HCT116 (cell line): ENCODE measurements around the gene NTNG1. TPM values are rescaled to one million over a fixed set of nuclear protein-coding genes. Genes with fewer than 3 reads are reported as not detected.

ENCODE experiments used
- ATAC-seq: fragments of 200-7000 bp; cut with Tn5 transposase; 2 replicates; pipeline ENCODE4 v1.9.1; 2020; ENCODE audit warnings: mild to moderate bottlenecking, moderate library complexity
- BruUV-seq: library from RNA; stranded (reverse); fragments of 400-500 nt; replicated peaks from 2 replicates; lab custom pipeline; 2021; lab: Mats Ljungman, UMichigan
- CTCF ChIA-PET: fragments of 300-600 bp; sonication (Branson Sonifier 250); formaldehyde crosslinking; loops from one replicate; lab custom pipeline; 2021; ENCODE audit warnings: antibody characterized with exemption; lab: Charles Lee
- POLR2A ChIA-PET: fragments of 300-600, 350-600 bp; sonication (Branson Sonifier 250); formaldehyde crosslinking; loops from one replicate; lab custom pipeline; 2021; ENCODE audit warnings: antibody characterized with exemption; lab: Charles Lee
- RAD21 ChIA-PET, 2 experiments: fragments of 300-600 bp; sonication (Branson Sonifier 250); formaldehyde crosslinking; loops; one replicate each; lab custom pipeline; 2023; ENCODE audit warnings: low total read pairs in 2 of 2; ENCODE audit not compliant: uncharacterized antibody in 2 of 2, unreplicated experiment in 2 of 2, low non-redundant PET in 1 of 2; lab: Charles Lee
- DNase-seq: peaks from one replicate; pipeline ENCODE4 v3.0.0-alpha.2; 2010; ENCODE audit warnings: low read depth, low spot score
- H2AFZ ChIP-seq: fragments of 200-600 bp; shearing (Covaris generic), sonication (generic); 2 replicates; pipeline ENCODE4 v1.6.1; 2017; ENCODE audit warnings: low read depth, mixed run types, mixed read lengths, antibody characterized with exemption, low read length; ENCODE audit not compliant: poor library complexity, severe bottlenecking
- H3K27ac ChIP-seq: 2 replicates; pipeline ENCODE4 v1.5.1; 2012; ENCODE audit warnings: low read depth, low read length
- H3K27me3 ChIP-seq: fragments of 200-600 bp; sonication (generic); 2 replicates; pipeline ENCODE4 v1.6.1; 2016; ENCODE audit warnings: mixed run types, low read length, mixed read lengths; ENCODE audit not compliant: insufficient read depth
- H3K36me3 ChIP-seq, 2 experiments: fragments of 200-500 bp in 1 of 2; fragments of 200-600 bp in 1 of 2; sonication (Bioruptor generic) in 1 of 2; sonication (generic) in 1 of 2; 2 replicates each; pipeline versions ENCODE4 v1.5.1 to v1.6.1; 2014 to 2016; ENCODE audit warnings: low read length in 2 of 2, inconsistent platforms in 1 of 2, mixed read lengths in 1 of 2, mixed run types in 1 of 2; ENCODE audit not compliant: insufficient read depth in 2 of 2, control insufficient read depth in 1 of 2
- H3K4me1 ChIP-seq, 2 experiments: fragments of 200-600 bp in 1 of 2; sonication (generic) in 1 of 2; 2 replicates each; pipeline versions ENCODE4 v1.5.1 to v1.6.1; 2012 to 2017; ENCODE audit warnings: low read length in 2 of 2, inconsistent platforms in 1 of 2, mild to moderate bottlenecking in 1 of 2, mixed read lengths in 1 of 2, mixed run types in 1 of 2, moderate library complexity in 1 of 2; ENCODE audit not compliant: insufficient read depth in 2 of 2, control insufficient read depth in 1 of 2
- H3K4me2 ChIP-seq: fragments of 200-600 bp; sonication (generic); 2 replicates; pipeline ENCODE4 v1.6.1; 2017; ENCODE audit warnings: mixed run types, low read length, mixed read lengths
- H3K4me3 ChIP-seq, 2 experiments: fragments of 200-600 bp in 1 of 2; sonication (generic) in 1 of 2; replicated peaks in 1 of 2; 2 replicates each; pipeline ENCODE4 v1.5.1; 2011 to 2016; ENCODE audit warnings: low read length in 2 of 2, control low read depth in 1 of 2, low read depth in 1 of 2, mild to moderate bottlenecking in 1 of 2, mixed read lengths in 1 of 2, mixed run types in 1 of 2
- H3K79me2 ChIP-seq: fragments of 200-600 bp; sonication (generic); 2 replicates; pipeline ENCODE4 v1.6.1; 2017; ENCODE audit warnings: mild to moderate bottlenecking, mixed run types, low read length, moderate library complexity, mixed read lengths; ENCODE audit not compliant: insufficient read depth
- H3K9ac ChIP-seq: fragments of 200-600 bp; sonication (generic); 2 replicates; pipeline ENCODE4 v1.6.1; 2016; ENCODE audit warnings: low read length, mixed read lengths
- H3K9me2 ChIP-seq: fragments of 200-600 bp; sonication (generic), shearing (Covaris generic); 2 replicates; pipeline ENCODE4 v1.6.1; 2017; ENCODE audit warnings: mixed run types, mild to moderate bottlenecking, moderate library complexity; ENCODE audit not compliant: insufficient read depth
- H3K9me3 ChIP-seq, 2 experiments: fragments of 200-500 bp in 1 of 2; fragments of 200-600 bp in 1 of 2; sonication (Bioruptor generic) in 1 of 2; sonication (generic) in 1 of 2; 2 replicates each; pipeline ENCODE4 v1.6.1; 2014 to 2017; ENCODE audit warnings: low read length in 2 of 2, mixed read lengths in 2 of 2, inconsistent platforms in 1 of 2, low read depth in 1 of 2, mild to moderate bottlenecking in 1 of 2, mixed run types in 1 of 2, moderate library complexity in 1 of 2; ENCODE audit not compliant: control insufficient read depth in 1 of 2, insufficient read depth in 1 of 2
- H4K20me1 ChIP-seq: fragments of 200-600 bp; sonication (generic), shearing (Covaris generic); 2 replicates; pipeline ENCODE4 v1.6.1; 2017; ENCODE audit warnings: mixed run types, mild to moderate bottlenecking, moderate library complexity; ENCODE audit not compliant: insufficient read depth
- ATF3 ChIP-seq: IDR thresholded peaks from 2 replicates; pipeline ENCODE4 v1.6.1; 2012
- CBX3 ChIP-seq: IDR thresholded peaks from 2 replicates; pipeline ENCODE4 v1.6.1; 2012; ENCODE audit warnings: low read depth
- CEBPB ChIP-seq: IDR thresholded peaks from 2 replicates; pipeline ENCODE4 v1.6.1; 2012; ENCODE audit warnings: low read depth
- EGR1 ChIP-seq: IDR thresholded peaks from 2 replicates; pipeline ENCODE4 v1.6.1; 2012; ENCODE audit warnings: low read depth
- ELF1 ChIP-seq: IDR thresholded peaks from 2 replicates; pipeline ENCODE4 v1.6.1; 2012; ENCODE audit warnings: low read depth, borderline replicate concordance
- EZH2 ChIP-seq: fragments of 200-600 bp; sonication (generic); IDR thresholded peaks from 2 replicates; pipeline ENCODE4 v1.6.1; 2017; ENCODE audit warnings: antibody characterized with exemption, mixed run types
- FOSL1 ChIP-seq: IDR thresholded peaks from 2 replicates; pipeline ENCODE4 v1.6.1; 2012; ENCODE audit warnings: low read depth
- POLR2A ChIP-seq: IDR thresholded peaks from 2 replicates; pipeline ENCODE4 v1.7.0; 2011; ENCODE audit warnings: borderline replicate concordance; ENCODE audit not compliant: insufficient read depth, insufficient read length; ENCODE audit errors: extremely low read depth
- POLR2AphosphoS5 ChIP-seq: IDR thresholded peaks from 2 replicates; pipeline ENCODE4 v1.6.1; 2011; ENCODE audit warnings: mild to moderate bottlenecking, low read depth, low read length, moderate library complexity
- RAD21 ChIP-seq: IDR thresholded peaks from 2 replicates; pipeline ENCODE4 v1.6.1; 2012; ENCODE audit warnings: low read depth, mild to moderate bottlenecking
- REST ChIP-seq: IDR thresholded peaks from 2 replicates; pipeline ENCODE4 v1.6.1; 2012; ENCODE audit warnings: low read depth
- SP1 ChIP-seq: IDR thresholded peaks from 2 replicates; pipeline ENCODE4 v1.6.1; 2012; ENCODE audit warnings: low read depth
- SRF ChIP-seq: IDR thresholded peaks from 2 replicates; pipeline ENCODE4 v1.6.1; 2012; ENCODE audit warnings: low read depth
- TCF7L2 ChIP-seq: IDR thresholded peaks from 2 replicates; pipeline ENCODE4 v1.7.0; 2011; ENCODE audit warnings: borderline replicate concordance, inconsistent platforms; ENCODE audit not compliant: insufficient read depth, insufficient read length; ENCODE audit errors: extremely low read depth
- YY1 ChIP-seq: IDR thresholded peaks from 2 replicates; pipeline ENCODE4 v1.6.1; 2011; ENCODE audit warnings: low read length, low read depth, moderate library complexity, mild to moderate bottlenecking; ENCODE audit not compliant: insufficient replicate concordance; ENCODE audit errors: extremely low read depth
- ZFX ChIP-seq: fragments of 450-650 bp; IDR thresholded peaks from 2 replicates; pipeline ENCODE4 v1.6.1; 2017
- ZNF274 ChIP-seq: fragments of 200-500 bp; sonication (Bioruptor generic); IDR thresholded peaks from 2 replicates; pipeline ENCODE4 v1.6.1; 2014; ENCODE audit warnings: mild to moderate bottlenecking, low read depth, low read length, inconsistent platforms
- intact Hi-C: fragments of 100-400 bp; cut with micrococcal nuclease; formaldehyde crosslinking; loops from 2 replicates; pipeline ENCODE4 v1.10.0; 2022
- total RNA-seq: library from RNA; stranded (reverse); gene quantifications from one replicate; pipeline ENCODE4 v1.2.1, GENCODE V29; 2021; ENCODE audit not compliant: unreplicated experiment
- TF ChIP-seq, protein P1 (sequence below), 3 experiments: fragments of 200-600 bp in 1 of 3; sonication (generic) in 1 of 3; IDR thresholded peaks in 2 of 3; conservative IDR thresholded peaks in 1 of 3; 2 replicates each; pipeline ENCODE4 v1.5.1; 2012 to 2017; ENCODE audit warnings: low read depth in 2 of 3, low read length in 2 of 3, antibody characterized with exemption in 1 of 3, borderline replicate concordance in 1 of 3, control low read depth in 1 of 3, mild to moderate bottlenecking in 1 of 3, mixed read lengths in 1 of 3, mixed run types in 1 of 3, moderate library complexity in 1 of 3; ENCODE audit not compliant: insufficient read depth in 1 of 3
- TF ChIP-seq, protein P2 (sequence below): IDR thresholded peaks from 2 replicates; pipeline ENCODE4 v1.6.1; 2012

NTNG1 gene
- total RNA-seq, 1 experiment from 2014 or later, result not detected

- ChIA-PET POLR2A (no interaction called here), RAD21 (no interaction called here), CTCF (no interaction called here)
- DNase-seq, result no peak
- Histone ChIP-seq H3K4me1 (no peaks in the 10 kb centered on the region), H3K4me2 (no peak overlapping the region), H2AFZ (no peak overlapping the region), H3K27ac (no peak overlapping the region), H3K27me3 (no peaks in the 10 kb centered on the region), H3K79me2 (no peaks in the 10 kb centered on the region), H3K9ac (no peak overlapping the region), H3K36me3 (no peaks in the 10 kb centered on the region), H3K9me3 (peaks cover 10% of the 10 kb centered on the region in 2 experiments; a peak in 2 of 4 replicates), H3K4me3 (no peak overlapping the region), H3K9me2 (no peaks in the 10 kb centered on the region), H4K20me1 (no peaks in the 10 kb centered on the region; the same call in 1 of the 2 replicates)
- no peak for TF ChIP-seq EZH2
- TF ChIP-seq ATF3, result no peak
- TF ChIP-seq, protein P1, sequence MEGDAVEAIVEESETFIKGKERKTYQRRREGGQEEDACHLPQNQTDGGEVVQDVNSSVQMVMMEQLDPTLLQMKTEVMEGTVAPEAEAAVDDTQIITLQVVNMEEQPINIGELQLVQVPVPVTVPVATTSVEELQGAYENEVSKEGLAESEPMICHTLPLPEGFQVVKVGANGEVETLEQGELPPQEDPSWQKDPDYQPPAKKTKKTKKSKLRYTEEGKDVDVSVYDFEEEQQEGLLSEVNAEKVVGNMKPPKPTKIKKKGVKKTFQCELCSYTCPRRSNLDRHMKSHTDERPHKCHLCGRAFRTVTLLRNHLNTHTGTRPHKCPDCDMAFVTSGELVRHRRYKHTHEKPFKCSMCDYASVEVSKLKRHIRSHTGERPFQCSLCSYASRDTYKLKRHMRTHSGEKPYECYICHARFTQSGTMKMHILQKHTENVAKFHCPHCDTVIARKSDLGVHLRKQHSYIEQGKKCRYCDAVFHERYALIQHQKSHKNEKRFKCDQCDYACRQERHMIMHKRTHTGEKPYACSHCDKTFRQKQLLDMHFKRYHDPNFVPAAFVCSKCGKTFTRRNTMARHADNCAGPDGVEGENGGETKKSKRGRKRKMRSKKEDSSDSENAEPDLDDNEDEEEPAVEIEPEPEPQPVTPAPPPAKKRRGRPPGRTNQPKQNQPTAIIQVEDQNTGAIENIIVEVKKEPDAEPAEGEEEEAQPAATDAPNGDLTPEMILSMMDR (IDR thresholded peaks at IDR 0.05 in 2 of 3, conservative IDR thresholded peaks at IDR 0.05 in 1 of 3; ENCODE audit: borderline replicate concordance in 1 of 3, insufficient read depth in 1 of 3, low read depth in 2 of 3, low read length in 2 of 3), result no peak
- TF ChIP-seq TCF7L2, result no peak
- no peak for TF ChIP-seq EGR1
- TF ChIP-seq RAD21, result no peak
- no peak for TF ChIP-seq FOSL1
- TF ChIP-seq POLR2A, result no peak
- TF ChIP-seq YY1, result no peak
- TF ChIP-seq CBX3, result no peak
- TF ChIP-seq POLR2AphosphoS5, result no peak
- no peak for TF ChIP-seq SP1
- TF ChIP-seq ELF1, result no peak
- no peak for TF ChIP-seq SRF
- no peak for TF ChIP-seq ZNF274
- no peak for TF ChIP-seq CEBPB
- no peak for TF ChIP-seq ZFX
- TF ChIP-seq, protein P2, sequence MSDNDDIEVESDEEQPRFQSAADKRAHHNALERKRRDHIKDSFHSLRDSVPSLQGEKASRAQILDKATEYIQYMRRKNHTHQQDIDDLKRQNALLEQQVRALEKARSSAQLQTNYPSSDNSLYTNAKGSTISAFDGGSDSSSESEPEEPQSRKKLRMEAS, result no peak
- no peak for TF ChIP-seq REST
- no peak for ATAC-seq
- intact Hi-C loops, result no loop called here
- no TSS peak for BruUV-seq
Measured at GRCh38 chr1:107344836-107345235, 204.0 kb downstream of the NTNG1 start.
